ENCODE data around the gene TTLL11.

GRCh38 chr9:121815546-121816448, 277.3 kb downstream of the TTLL11 start:
- TF ChIP-seq CTCF (IDR thresholded peaks at IDR 0.05; ENCODE audit: control extremely low read depth in 1 of 3, insufficient read depth in 1 of 3, low read depth in 1 of 3, low read length in 3 of 3) (no peak), EZH2 (IDR thresholded peaks at IDR 0.05; ENCODE audit: low read depth, low read length, severe bottlenecking) (no peak), TCF12 (IDR thresholded peaks at IDR 0.05; ENCODE audit: low read depth, low read length) (no peak), USF2 (IDR thresholded peaks at IDR 0.05; ENCODE audit: low read length) (no peak), ATF3 (IDR thresholded peaks at IDR 0.05; ENCODE audit: insufficient read depth, low read depth, low read length) (no peak), YY1 (IDR thresholded peaks at IDR 0.05; ENCODE audit: low read depth, low read length) (no peak), HDAC6 (IDR thresholded peaks at IDR 0.05; ENCODE audit: low read depth, low read length) (no peak), POLR2A (IDR thresholded peaks at IDR 0.05; ENCODE audit: control extremely low read depth in 1 of 2, low read depth in 2 of 2, low read length in 2 of 2) (no peak), EP300 (IDR thresholded peaks at IDR 0.05; ENCODE audit: borderline replicate concordance in 1 of 2, low read depth in 2 of 2, low read length in 2 of 2) (no peak), NANOG (IDR thresholded peaks at IDR 0.05; ENCODE audit: insufficient read depth, low read depth, low read length, poor library complexity, severe bottlenecking) (no peak), KDM1A (IDR thresholded peaks at IDR 0.05; ENCODE audit: borderline replicate concordance, low read length) (no peak)

Data from H1 (cell line).